Measurements from ENCODE around the gene GCNT3. TPM values are rescaled to one million over a fixed set of nuclear protein-coding genes. Genes with fewer than 3 reads are reported as not detected.

The GCNT3 gene, protein sequence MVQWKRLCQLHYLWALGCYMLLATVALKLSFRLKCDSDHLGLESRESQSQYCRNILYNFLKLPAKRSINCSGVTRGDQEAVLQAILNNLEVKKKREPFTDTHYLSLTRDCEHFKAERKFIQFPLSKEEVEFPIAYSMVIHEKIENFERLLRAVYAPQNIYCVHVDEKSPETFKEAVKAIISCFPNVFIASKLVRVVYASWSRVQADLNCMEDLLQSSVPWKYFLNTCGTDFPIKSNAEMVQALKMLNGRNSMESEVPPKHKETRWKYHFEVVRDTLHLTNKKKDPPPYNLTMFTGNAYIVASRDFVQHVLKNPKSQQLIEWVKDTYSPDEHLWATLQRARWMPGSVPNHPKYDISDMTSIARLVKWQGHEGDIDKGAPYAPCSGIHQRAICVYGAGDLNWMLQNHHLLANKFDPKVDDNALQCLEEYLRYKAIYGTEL
- polyA plus RNA-seq (2013, experiment 1 of 2), result not detected
- polyA plus RNA-seq (2013, experiment 2 of 2), result not detected

GRCh38 chr15:59611276-59612260, at the start of gene GCNT3:
Gene GCNT3, plus strand, starts transcription at chr15:59611783. Its CDS starts 6,456 bp downstream, at chr15:59618239.
- Histone ChIP-seq H3K36me3 (ENCODE audit: control insufficient read depth, insufficient read depth, low read length) (no peaks in the 10 kb centered on the region), H3K9me3 (ENCODE audit: control insufficient read depth, low read length) (no peaks in the 10 kb centered on the region), H3K27ac (ENCODE audit: low read depth, low read length, severe bottlenecking) (no peak within 1 kb of the TSS), H3K4me1 (ENCODE audit: control insufficient read depth, insufficient read depth, low read length, poor library complexity, severe bottlenecking) (no peaks in the 10 kb centered on the region), H3K4me3 (ENCODE audit: extremely low read depth, insufficient read depth, low read length, poor library complexity, severe bottlenecking) (no peak within 1 kb of the TSS)
- 77 to 79% methylated on average over 5 to 7 of the region's 8 CpGs for WGBS, 2 experiments (ENCODE audit: insufficient coverage in 2 of 2)

DNA sequence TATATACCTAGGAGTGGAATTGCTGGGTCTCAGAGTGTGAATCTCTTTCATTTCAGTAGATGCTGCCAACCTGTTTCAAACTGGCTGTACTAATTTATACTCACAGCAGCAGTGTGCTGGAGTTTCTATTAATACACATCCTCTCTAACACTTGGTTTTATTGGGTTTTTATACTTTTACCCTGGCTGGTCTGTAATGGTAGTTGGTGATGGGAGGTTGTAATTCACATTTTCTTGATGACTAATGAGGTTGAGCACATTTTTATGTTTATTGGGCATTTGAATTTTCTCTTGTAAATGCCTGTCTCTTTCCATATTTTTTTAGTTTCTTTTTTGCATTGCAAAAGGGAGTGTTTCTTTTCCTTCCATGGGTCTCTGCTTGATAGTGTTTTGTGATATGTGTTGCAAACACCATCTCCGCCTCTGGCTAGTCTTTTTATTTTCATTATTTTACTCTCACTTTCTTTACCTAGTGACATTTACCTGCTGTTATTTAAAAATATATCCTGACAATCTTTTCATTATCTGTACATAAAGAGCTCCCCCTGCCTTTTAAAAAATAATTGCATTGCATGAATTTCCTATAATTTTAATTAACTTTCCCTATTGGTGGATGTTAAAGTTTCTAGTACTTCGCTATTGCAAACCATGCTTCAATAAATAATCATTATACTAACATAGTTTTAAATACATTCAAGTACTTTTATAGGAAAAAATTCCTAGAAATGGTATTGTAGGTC, 49.0 kb upstream of the GCNT3 start:
- WGBS, 2 experiments (ENCODE audit: insufficient coverage in 2 of 2), result no CpG with 5 or more reads among the region's 2 CpGs

GRCh38 chr15:59565299-59565698, 46.3 kb upstream of the GCNT3 start:
- no peak overlapping the region for H3K27ac ChIP-seq (ENCODE audit: low read depth, low read length, severe bottlenecking)
- WGBS, 2 experiments (ENCODE audit: insufficient coverage in 2 of 2), result 92 to 100% methylated on average over 2 to 3 of the region's 4 CpGs
- no peaks in the 10 kb centered on the region for H3K9me3 ChIP-seq (ENCODE audit: control insufficient read depth, low read length)

More for the DNA sequence above, 49.0 kb upstream of the GCNT3 start:
- Histone ChIP-seq H3K4me1 (ENCODE audit: control insufficient read depth, insufficient read depth, low read length, poor library complexity, severe bottlenecking) (no peaks in the 10 kb centered on the region), H3K4me3 (ENCODE audit: extremely low read depth, insufficient read depth, low read length, poor library complexity, severe bottlenecking) (no peak overlapping the region), H3K27ac (ENCODE audit: low read depth, low read length, severe bottlenecking) (no peak overlapping the region), H3K9me3 (ENCODE audit: control insufficient read depth, low read length) (no peaks in the 10 kb centered on the region), H3K36me3 (ENCODE audit: control insufficient read depth, insufficient read depth, low read length) (no peaks in the 10 kb centered on the region)

GRCh38 chr15:59567324-59567723, 44.3 kb upstream of the GCNT3 start:
- Histone ChIP-seq H3K4me3 (ENCODE audit: extremely low read depth, insufficient read depth, low read length, poor library complexity, severe bottlenecking) (no peak overlapping the region), H3K4me1 (ENCODE audit: control insufficient read depth, insufficient read depth, low read length, poor library complexity, severe bottlenecking) (no peaks in the 10 kb centered on the region), H3K27ac (ENCODE audit: low read depth, low read length, severe bottlenecking) (no peak overlapping the region)

More at GRCh38 chr15:59565299-59565698, 46.3 kb upstream of the GCNT3 start:
- H3K4me1 ChIP-seq (ENCODE audit: control insufficient read depth, insufficient read depth, low read length, poor library complexity, severe bottlenecking), result no peaks in the 10 kb centered on the region
- no peak overlapping the region for H3K4me3 ChIP-seq (ENCODE audit: extremely low read depth, insufficient read depth, low read length, poor library complexity, severe bottlenecking)
- H3K36me3 ChIP-seq (ENCODE audit: control insufficient read depth, insufficient read depth, low read length), result no peaks in the 10 kb centered on the region

GRCh38 chr15:59569477-59569876, 42.1 kb upstream of the GCNT3 start:
- Histone ChIP-seq H3K4me3 (ENCODE audit: extremely low read depth, insufficient read depth, low read length, poor library complexity, severe bottlenecking) (no peak overlapping the region), H3K36me3 (ENCODE audit: control insufficient read depth, insufficient read depth, low read length) (no peaks in the 10 kb centered on the region), H3K9me3 (ENCODE audit: control insufficient read depth, low read length) (no peaks in the 10 kb centered on the region), H3K4me1 (ENCODE audit: control insufficient read depth, insufficient read depth, low read length, poor library complexity, severe bottlenecking) (no peaks in the 10 kb centered on the region), H3K27ac (ENCODE audit: low read depth, low read length, severe bottlenecking) (no peak overlapping the region)
- 89 to 93% methylated on average over 7 to 8 of the region's 8 CpGs for WGBS, 2 experiments (ENCODE audit: insufficient coverage in 2 of 2)

More at GRCh38 chr15:59567324-59567723, 44.3 kb upstream of the GCNT3 start:
- WGBS, 2 experiments (ENCODE audit: insufficient coverage in 2 of 2), result no CpG with 5 or more reads among the region's 1 CpG
- Histone ChIP-seq H3K9me3 (ENCODE audit: control insufficient read depth, low read length) (no peaks in the 10 kb centered on the region), H3K36me3 (ENCODE audit: control insufficient read depth, insufficient read depth, low read length) (no peaks in the 10 kb centered on the region)

DNA sequence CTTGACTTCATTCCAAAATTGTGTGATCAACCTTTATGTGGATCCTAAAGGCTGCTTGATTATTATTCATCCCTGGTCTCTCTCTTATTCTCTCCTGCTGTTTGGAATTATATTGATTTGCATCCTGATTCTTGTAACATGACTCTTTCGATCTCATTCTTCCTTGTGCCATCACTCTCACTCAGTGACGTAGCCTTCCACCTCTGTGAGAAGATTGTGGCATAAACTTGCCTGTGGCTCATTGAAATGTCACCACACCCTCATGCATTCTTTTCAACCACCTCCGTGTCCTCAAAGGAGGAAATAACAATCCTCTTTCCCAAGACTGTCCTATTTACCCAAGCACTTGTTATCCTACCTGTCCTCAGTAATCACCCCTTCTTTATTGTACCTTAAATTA, 41.3 kb upstream of the GCNT3 start:
- Histone ChIP-seq H3K9me3 (ENCODE audit: control insufficient read depth, low read length) (no peaks in the 10 kb centered on the region), H3K27ac (ENCODE audit: low read depth, low read length, severe bottlenecking) (no peak overlapping the region), H3K4me1 (ENCODE audit: control insufficient read depth, insufficient read depth, low read length, poor library complexity, severe bottlenecking) (no peaks in the 10 kb centered on the region), H3K4me3 (ENCODE audit: extremely low read depth, insufficient read depth, low read length, poor library complexity, severe bottlenecking) (no peak overlapping the region), H3K36me3 (ENCODE audit: control insufficient read depth, insufficient read depth, low read length) (no peaks in the 10 kb centered on the region)
- WGBS, 2 experiments (ENCODE audit: insufficient coverage in 2 of 2), result 56 to 76% methylated on average over 1 to 3 of the region's 3 CpGs

DNA sequence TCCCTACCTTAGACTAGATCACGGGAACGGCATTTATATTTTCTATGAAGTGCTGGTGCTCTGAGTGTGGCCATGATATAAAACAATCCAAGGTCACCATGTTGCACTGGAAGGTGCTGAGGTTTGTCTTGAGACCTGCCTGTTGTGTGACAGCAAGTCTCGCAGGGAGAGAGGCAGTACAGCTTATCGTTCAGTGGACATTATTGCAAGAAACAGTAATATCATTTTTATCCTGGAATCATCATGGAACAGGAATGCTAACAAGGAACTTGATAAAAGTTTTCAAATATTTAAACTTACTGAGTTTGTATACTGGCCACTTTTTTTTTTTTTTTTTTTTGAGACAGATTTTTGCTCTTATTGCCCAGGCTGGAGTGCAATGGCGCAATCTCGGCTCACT, 40.0 kb upstream of the GCNT3 start:
- WGBS, 2 experiments (ENCODE audit: insufficient coverage in 2 of 2), result 89 to 93% methylated on average over 3 of the region's 6 CpGs
- H3K27ac ChIP-seq (ENCODE audit: low read depth, low read length, severe bottlenecking), result no peak overlapping the region
- H3K36me3 ChIP-seq (ENCODE audit: control insufficient read depth, insufficient read depth, low read length), result no peaks in the 10 kb centered on the region
- H3K4me1 ChIP-seq (ENCODE audit: control insufficient read depth, insufficient read depth, low read length, poor library complexity, severe bottlenecking), result no peaks in the 10 kb centered on the region
- H3K9me3 ChIP-seq (ENCODE audit: control insufficient read depth, low read length), result no peaks in the 10 kb centered on the region
- no peak overlapping the region for H3K4me3 ChIP-seq (ENCODE audit: extremely low read depth, insufficient read depth, low read length, poor library complexity, severe bottlenecking)

DNA sequence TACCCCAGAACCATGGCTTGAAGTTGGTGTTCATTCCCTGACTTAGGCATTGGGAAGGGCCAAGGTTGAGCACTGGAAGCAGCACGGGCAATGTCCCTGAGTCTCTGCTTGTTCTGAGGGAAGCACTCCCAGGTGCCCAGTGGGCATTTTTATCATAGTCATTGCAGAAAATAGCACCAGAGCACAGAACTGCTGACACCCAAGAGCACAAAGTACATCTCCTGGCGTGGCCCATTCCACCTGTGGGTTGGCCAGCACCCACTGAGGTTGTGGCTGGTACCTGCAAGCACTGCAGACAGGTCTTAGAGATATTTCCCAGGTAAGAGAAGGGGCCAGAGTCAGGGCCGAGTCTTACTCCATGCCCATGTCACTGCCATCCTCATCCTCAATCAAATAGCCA, 28.5 kb upstream of the GCNT3 start:
- no peaks in the 10 kb centered on the region for H3K36me3 ChIP-seq (ENCODE audit: control insufficient read depth, insufficient read depth, low read length)
- WGBS, 2 experiments (ENCODE audit: insufficient coverage in 2 of 2), result 84 to 92% methylated on average over 1 to 2 of the region's 3 CpGs
- no peaks in the 10 kb centered on the region for H3K9me3 ChIP-seq (ENCODE audit: control insufficient read depth, low read length)
- H3K27ac ChIP-seq (ENCODE audit: low read depth, low read length, severe bottlenecking), result no peak overlapping the region
- no peaks in the 10 kb centered on the region for H3K4me1 ChIP-seq (ENCODE audit: control insufficient read depth, insufficient read depth, low read length, poor library complexity, severe bottlenecking)
- no peak overlapping the region for H3K4me3 ChIP-seq (ENCODE audit: extremely low read depth, insufficient read depth, low read length, poor library complexity, severe bottlenecking)

DNA sequence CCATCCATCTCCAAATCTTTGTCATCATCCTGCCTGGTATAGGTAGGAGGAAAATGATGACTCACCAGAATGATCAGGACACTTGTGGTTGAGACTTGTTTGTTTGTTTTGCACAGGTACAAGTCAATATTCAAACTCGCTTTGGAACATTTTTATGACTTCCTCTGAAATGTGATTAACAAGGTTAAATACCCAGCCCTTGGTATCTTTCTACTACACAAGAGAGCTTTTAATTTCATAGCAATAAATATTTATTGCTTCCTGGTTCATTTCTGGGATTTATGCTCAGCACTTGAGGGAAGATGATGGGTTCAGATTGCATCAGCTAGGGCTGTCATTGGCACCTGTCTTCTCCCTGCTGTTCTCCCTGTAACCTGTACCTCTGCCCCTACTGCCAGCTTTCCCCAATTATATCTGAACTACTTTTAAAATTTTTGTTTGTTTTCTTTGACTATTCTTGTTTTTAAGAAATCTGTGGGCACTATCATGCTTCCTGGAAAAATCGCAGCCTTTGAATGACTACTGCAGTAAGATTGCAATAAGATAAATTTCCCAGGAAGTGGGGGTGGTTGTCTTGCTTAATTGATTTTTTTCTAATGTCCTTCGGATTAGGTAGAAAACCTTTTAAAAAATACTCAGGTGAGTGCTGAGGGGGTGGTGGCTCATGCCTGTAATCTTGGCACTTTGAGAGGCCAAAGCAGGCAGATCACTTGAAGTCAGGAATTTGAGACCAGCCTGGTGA, 24.3 kb upstream of the GCNT3 start:
- 81 to 86% methylated on average over 2 of the region's 3 CpGs for WGBS, 2 experiments (ENCODE audit: insufficient coverage in 2 of 2)
- Histone ChIP-seq H3K27ac (ENCODE audit: low read depth, low read length, severe bottlenecking) (no peak overlapping the region), H3K9me3 (ENCODE audit: control insufficient read depth, low read length) (no peaks in the 10 kb centered on the region), H3K4me1 (ENCODE audit: control insufficient read depth, insufficient read depth, low read length, poor library complexity, severe bottlenecking) (no peaks in the 10 kb centered on the region), H3K36me3 (ENCODE audit: control insufficient read depth, insufficient read depth, low read length) (no peaks in the 10 kb centered on the region), H3K4me3 (ENCODE audit: extremely low read depth, insufficient read depth, low read length, poor library complexity, severe bottlenecking) (no peak overlapping the region)

Measured in mesodermal cell (in vitro differentiated cells).